COLO668 (cell line): ENCODE measurements around the gene SCN3A.

ENCODE experiments used
- DNase-seq: peaks from one replicate; lab custom pipeline; 2025; ENCODE audit not compliant: unreplicated experiment; lab: John Stamatoyannopoulos, UW

SCN3A gene

DNA sequence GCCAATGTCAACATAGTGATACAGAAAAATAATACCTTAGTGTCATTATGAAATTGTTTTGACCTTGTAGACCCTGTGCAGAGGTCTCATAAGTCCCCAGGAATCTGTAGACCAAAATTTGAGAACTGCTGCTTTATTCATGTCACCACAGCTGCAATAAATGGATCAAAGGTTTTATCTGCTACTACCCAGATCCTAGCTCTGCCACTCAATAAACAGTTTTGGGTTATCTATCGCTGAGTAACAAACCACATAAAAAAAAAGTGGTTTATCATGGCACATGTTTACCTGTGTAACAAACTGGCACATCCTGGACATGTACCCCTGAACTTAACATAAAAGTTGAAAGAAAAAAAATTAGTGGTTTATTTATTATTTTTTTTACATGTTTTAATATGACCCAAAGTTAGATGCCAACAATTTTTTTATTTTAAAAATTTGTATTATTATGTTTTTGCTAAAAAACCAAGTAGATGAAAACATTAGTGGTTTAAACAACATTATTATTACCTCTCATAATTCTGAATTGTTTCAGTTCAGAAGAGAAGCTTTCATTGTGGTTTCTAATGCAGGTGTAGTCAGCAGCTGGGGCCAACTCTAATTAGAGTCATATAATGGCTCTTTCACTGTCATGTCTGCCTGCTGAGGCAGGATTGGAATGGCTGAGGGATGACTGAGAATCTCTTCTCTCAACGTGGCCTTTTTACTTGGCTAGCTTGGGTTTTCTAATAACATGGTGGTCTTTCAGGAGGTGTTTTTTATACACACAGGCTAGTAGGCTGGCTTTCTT is 145.2 kb downstream of the SCN3A start:
- no peak for DNase-seq

- no peak for DNase-seq
Observed at GRCh38 chr2:165057931-165058330, 145.9 kb downstream of the SCN3A start.

DNA sequence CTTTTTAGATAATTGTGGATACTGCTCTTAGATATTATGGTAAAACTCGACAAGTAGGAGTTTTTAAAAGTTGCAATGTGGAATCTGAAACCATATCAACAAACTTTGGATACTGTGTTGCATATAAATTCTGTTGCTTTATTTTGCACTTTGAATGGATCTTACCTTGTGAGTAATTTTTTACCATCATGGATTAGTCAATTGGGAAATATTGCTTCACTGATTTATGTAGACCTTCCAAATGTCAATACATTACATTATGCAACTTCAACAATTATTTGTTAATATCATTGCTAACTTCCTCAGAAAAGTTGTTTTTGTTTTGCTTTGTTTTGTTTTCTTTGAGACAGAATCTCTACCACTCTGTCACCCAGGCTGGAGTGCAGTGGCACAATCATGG is 146.5 kb downstream of the SCN3A start:
- DNase-seq, result no peak

GRCh38 chr2:165056564-165056963 is 147.3 kb downstream of the SCN3A start:
- DNase-seq, result no peak

DNA sequence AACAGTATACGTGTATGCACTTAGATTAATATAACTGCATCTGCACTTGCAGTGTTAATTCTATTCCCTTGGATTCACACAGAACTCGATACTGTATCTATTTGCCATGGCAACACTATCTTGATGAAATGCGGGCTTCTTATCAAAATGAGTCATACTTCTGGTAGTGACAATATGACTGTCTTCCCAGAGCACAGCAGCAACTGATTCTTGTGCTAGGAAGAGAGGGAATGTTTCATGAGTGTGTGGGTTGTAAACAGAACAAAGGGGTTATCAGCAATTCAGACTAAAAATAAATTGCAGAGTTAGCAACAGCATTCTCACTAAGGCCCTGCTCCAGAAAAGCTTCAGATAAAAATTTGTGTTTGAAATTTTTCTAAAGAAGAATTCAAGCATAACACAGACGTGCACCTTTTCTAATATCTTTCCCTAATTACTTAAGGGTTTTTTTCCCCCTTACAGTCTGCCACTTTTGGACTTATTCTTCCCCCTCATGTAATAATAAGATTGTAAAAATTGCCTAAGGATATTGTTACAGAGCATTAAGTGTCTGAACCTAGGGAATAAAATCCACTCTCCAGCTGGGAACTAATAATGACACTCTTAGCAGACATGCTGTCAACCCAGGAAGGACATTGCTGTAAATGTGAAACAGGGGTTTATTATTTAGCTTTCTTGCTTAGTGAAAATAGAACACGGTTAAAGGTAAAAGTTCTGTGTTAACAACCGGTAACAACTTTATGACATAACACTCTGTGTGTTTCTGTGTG is 148.6 kb downstream of the SCN3A start:
- no peak for DNase-seq

- DNase-seq, result no peak
Observed at GRCh38 chr2:165054652-165055051, 149.2 kb downstream of the SCN3A start.

DNA sequence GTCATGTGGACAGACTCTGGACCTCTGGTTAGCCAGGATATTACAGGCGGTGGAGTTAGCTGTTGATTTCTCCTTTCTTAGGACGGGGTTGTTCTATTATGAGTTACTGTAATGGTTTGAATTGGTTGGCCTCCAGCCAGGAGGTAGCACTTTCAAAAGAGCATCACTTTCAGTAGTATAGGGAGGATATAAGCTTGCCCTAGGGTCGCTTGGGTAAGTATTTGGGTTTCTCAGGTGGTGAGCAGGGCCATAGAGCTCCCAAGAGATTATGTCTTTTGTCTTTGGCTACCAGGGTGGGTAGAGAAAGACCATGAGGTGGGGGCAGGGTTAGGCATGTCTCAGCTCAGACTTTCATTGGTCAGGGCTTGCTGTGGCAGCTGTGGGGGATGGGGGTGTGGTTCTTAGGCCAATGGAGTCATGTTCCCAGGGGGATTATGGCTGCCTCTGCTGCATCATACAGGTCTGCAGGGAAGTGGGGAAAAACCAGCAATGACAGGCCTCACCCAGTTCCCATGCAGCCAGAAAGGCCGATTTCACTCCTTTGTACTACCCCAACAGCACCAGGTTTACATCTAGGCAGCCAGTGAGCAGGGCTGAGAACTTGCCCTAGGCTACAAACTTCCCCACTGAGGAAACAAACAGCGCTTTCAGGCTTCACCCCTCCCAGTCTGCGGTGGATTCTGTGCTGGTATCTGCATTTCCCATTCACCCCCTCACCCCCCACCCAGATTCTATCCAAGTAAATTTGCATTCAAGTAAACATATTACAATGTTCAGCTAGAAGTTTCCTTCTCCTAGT is 159.1 kb downstream of the SCN3A start:
- DNase-seq, result no peak
